Epithelial cell of umbilical artery (primary cell): ENCODE measurements around the gene TACO1. TPM values are rescaled to one million over a fixed set of nuclear protein-coding genes. Genes with fewer than 3 reads are reported as not detected.

Source experiments
- total RNA-seq: library from RNA; depleted of rRNA; stranded (reverse); fragments of >200 nt; gene quantifications from 2 replicates; pipeline ENCODE4 v1.2.3, GENCODE V29; 2014

Gene TACO1
- total RNA-seq, result 25.4 and 27.0 TPM in 2 replicates

GRCh38 chr17:63600569-63601438 lies at the start of gene TACO1:
TSS of gene TACO1 (plus strand) at chr17:63600895. CDS start at chr17:63601084, 189 bp downstream.

GRCh38 chr17:63621684-63622573 lies 21.2 kb downstream of the TACO1 start, which contains the start of gene MAP3K3:
TSS of gene MAP3K3 (plus strand) at chr17:63622417. CDS start at chr17:63622760, 343 bp downstream.

Other genes starting within 250 kb of the TACO1 start
- gene CYB561, start 154.6 kb upstream of the TACO1 start, total RNA-seq, result 13.6 and 26.4 TPM in 2 replicates
- 17.2 and 52.6 TPM in 2 replicates for gene ACE, start 123.8 kb upstream of the TACO1 start, total RNA-seq
- under 0.01 TPM in 1 of 2 replicates, not detected in the other for gene KCNH6, start 77.5 kb upstream of the TACO1 start, total RNA-seq
- gene DCAF7, start 50.4 kb upstream of the TACO1 start, total RNA-seq, result 15.3 and 20.5 TPM in 2 replicates
- gene MAP3K3, start 21.5 kb downstream of the TACO1 start, total RNA-seq, result 70.2 and 84.3 TPM in 2 replicates
- 28.3 and 28.4 TPM in 2 replicates for gene LIMD2, start 99.2 kb downstream of the TACO1 start, total RNA-seq
- 11.7 and 25.4 TPM in 2 replicates for gene STRADA, start 140.9 kb downstream of the TACO1 start, total RNA-seq
- 86.4 and 114 TPM in 2 replicates for gene CCDC47, start 172.7 kb downstream of the TACO1 start, total RNA-seq
- 64.6 and 65.4 TPM in 2 replicates for gene DDX42, start 173.3 kb downstream of the TACO1 start, total RNA-seq
- gene PSMC5, start 226.5 kb downstream of the TACO1 start, total RNA-seq, result 94.2 and 101 TPM in 2 replicates
- gene FTSJ3, start 226.8 kb downstream of the TACO1 start, total RNA-seq, result 60.3 and 94.8 TPM in 2 replicates
- 64.1 and 83.2 TPM in 2 replicates for gene SMARCD2, start 241.8 kb downstream of the TACO1 start, total RNA-seq